HG03175 (cell line): ENCODE data around the gene ASCC1.

Experiments
- ATAC-seq: cut with Tn5 transposase; IDR thresholded peaks from one replicate; pipeline ENCODE4 v1.9.1; 2021; ENCODE audit warnings: mild to moderate bottlenecking, moderate library complexity; ENCODE audit not compliant: unreplicated experiment

ASCC1 gene

DNA sequence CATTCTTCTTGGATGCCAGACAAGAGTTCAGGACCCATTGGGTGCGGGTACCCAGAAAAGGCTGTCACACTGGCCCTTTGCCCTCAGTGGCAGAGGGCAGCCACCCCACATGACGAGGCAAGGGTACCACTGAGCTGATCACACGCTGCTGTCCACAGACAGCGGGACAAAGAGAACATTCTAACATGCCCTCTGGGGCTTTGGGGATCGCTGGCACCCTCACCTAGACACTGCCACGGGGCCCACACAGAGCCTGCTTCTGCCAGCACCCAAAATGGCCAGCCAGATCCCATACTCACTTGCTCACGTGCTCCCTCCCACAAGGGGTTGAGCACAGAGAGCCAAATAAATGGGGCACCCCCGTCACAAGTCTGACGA is 111.0 kb downstream of the ASCC1 start:
- ATAC-seq: no peak

DNA sequence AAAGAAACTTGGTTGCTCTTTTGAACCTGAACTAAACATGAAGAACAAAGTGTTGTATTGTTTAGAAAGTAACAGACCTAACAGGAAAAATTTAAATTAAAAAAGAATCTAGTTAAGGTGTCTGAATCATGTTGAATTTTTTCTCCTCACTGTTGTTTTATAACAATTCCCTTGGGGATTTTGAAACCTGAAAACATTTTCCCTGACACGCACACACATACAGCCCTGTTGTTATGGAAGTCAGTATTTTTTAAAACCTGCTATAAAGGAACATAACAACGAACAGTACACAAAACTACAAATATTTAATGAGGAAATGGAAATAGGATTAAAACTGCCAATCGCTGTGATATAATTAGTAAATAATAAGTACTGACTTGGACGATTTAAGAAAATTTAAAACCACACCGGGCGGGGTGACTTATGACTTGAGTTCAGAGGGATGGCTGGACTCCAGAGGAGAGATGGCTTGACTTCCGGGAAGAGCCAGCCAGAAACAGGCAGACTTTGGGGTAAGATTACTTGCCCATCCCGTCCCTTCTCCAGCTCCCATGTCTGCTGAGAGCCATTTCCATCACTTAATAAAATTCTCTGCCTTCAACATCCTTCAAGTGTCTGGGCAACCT is 111.5 kb downstream of the ASCC1 start:
- ATAC-seq: no peak

DNA sequence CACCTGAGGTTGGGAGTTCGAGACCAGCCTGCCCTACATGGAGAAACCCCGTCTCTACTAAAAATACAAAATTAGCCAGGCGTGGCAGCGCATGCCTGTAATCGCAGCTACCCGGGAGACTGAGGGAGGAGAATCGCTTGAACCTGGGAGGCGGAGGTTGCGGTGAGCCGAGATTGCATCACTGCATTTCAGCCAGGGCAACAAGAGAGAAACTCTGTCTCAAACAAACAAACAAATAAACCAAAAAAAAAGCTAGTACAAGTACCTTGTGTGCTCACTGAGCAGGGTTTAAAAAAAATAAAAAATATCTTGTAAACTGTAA is 116.5 kb downstream of the ASCC1 start:
- no peak for ATAC-seq

DNA sequence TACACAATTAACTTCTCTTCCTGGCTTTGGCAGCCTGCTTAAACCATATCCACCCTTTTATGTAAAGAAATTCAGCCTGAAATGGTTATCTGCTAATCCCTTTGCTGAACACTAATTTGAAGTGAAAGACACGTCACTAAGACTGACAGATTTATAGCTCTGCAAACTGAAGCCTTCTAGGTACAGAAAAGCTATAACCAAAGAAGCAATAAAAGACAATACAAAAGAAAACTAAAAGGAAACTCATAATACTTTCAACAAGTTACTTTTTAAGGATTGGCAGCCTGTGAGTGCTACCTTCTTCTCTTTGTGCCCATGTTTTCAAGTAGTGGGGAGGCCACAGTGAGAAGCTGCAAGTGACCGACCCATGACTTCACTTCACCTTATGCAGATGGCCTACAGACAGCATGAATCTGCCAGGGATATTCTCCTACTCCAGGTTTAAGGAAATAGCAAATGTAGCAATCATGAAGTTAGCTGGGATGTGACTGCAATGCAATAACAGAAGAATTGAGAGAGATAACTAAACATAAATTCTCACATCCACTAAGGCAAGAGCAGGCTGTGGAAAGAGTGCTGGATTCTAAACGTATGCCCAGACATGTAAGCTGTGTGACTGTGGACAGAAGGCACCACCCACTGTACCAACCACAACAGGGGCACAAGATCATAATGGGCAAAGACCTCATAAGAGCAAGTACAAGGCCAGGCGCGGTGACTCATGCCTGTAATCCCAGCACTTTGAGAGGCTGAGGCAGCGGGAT is 117.1 kb downstream of the ASCC1 start:
- no peak for ATAC-seq

DNA sequence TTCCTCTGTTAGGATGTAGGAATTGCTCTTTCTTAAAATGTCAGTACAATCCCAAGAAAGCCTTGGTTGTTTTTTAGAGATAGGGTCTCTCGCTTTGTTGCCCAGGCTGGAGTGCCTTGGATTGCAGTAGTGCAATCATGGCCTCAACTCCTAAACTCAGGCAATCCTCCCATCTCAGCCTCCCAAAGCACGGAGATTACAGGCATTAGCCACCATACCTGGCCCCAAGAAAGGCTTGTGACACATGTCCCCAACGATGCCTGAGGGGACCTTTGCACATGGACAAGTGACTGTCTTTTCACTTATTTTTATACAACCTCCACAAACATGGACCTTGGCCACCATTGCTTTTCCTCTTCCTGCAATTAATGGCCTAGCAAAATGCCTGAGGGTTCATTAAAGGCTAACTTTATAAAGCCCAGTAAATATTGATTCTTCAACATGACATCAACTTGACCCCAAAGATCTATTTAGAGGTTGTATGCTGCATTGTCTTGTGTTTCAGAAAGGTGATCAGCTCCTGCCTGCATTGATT is 117.7 kb downstream of the ASCC1 start:
- no peak for ATAC-seq

DNA sequence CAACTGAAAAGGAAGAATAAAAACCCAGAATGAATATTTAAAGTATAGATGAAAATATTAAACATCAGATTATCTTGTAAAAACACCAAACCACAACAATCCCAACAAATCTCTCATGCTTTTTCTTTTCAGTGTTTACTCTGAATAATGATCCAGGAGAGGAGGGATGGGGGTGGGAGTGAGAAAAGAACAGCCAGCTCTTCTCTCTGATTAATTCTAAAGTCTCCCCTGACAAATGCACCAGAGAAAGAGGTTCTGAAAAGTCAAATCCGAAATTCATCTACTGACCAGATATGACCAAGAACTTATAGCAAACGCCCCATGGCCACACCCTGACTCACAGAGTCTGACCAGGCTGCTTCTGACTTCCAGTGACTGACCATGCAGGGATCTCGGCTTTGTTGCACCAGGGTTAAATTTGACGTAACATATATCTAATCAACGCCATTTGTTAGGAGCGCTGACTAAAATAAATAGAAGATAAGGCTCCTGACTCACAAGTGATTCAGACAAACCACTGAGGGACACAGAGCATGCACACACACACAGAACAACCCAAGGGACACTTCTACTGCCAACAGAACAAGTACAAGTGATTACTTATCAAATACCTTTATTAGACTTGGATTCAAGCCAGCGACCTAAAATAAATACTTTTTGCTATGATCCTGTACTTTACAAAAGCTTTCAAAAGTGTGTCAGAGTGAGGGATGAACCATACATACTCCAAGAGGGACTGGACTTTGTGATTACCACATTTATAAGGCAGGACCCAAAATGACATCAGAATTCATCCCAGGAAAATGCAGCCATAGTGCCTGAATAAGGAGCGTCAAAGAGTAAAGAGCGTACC is 118.4 kb downstream of the ASCC1 start:
- no peak for ATAC-seq

DNA sequence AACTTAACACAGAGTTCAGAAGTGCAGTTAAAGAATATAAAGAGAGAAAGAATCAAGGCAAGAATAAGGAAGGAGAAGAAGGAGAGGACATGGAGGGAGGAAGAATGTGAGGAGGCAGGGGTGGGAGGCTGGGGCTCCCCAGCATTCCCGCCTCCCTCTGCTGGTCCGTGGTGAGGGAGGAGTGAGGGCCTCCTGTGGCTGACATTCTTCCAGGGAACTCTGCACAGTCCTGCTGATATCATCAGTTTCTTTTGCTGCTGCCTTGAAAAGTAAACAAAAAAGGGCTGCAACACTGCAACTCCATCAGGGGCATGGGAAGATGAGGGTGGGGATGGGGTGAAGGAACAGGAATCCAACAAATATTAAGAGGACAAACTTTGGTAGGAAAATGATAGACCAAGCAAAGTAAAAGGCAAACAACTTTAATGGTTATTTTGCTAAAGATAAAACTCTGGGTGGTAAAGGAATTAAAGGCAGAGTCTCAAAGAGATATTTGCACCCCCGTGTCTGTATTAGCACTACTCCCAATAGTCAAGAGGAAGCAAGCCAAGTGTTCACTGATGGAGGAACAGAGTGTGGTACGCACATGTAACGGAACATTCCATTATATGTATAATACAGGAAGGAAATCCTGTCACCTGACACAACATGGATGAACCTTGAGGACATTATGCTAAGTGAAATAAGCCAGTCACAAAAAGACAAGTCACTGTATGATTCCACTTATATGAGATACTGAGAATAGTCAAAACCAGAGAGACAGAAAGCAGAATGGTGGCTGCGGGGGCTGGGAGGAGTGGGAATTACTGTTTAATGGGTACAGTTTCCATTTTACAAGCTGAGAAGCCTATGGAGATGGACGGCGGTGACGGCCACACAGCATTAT is 119.7 kb downstream of the ASCC1 start:
- ATAC-seq: no peak

DNA sequence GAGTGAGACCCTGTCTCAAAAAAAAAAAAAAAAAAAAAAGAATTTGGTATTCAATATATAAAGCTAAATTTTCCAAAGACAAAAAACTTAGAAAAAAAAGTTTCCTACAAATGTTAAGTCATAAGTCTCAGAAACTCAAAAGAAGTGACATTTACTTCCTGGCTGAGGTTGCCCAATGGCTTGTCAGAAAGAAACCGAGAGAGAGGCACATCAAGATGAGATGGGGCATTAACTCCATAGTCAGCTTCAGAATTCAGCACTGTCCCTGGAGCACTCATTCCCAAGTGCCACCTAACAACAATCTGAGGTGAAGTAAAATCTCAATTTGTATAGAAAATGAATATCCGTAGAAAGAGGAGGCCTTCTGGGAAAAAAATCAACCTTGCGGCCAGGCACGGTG is 120.9 kb downstream of the ASCC1 start:
- no peak for ATAC-seq

DNA sequence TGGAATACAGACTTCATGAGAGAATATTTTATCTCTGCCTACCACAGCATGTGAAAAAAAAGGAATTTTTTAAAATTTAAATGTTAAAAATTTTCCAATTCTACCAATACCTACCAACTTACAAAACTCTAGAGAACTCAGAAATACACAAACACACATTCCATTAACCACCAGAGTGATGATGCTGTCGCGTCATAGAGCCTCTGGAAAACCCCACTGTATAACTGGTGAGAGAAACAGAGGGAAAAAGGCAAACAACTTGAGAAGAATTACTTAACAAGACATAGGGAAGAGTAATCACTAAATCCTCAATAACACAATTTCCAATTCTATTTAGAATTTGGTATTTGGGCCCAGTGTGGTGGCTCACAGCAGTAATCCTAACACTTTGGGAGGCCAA is 121.5 kb downstream of the ASCC1 start:
- ATAC-seq: no peak

DNA sequence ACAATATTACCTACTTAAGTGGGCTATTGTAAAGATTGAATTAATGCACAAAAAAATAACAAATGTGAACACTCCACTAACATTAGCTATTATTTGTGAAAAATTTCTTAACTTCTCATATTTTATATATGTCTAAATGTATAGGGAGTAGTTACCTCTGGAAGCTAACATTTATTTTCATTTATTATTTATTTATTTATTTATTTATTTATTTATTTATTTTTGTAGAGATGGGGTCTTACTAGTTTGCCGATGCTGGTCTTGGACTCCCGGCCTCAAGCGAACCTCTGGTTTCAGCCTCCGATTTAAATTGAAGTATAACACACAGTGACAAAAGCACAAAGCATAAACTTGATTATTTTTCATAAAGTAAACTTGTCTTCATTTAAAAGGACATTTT is 122.6 kb downstream of the ASCC1 start:
- no peak for ATAC-seq

DNA sequence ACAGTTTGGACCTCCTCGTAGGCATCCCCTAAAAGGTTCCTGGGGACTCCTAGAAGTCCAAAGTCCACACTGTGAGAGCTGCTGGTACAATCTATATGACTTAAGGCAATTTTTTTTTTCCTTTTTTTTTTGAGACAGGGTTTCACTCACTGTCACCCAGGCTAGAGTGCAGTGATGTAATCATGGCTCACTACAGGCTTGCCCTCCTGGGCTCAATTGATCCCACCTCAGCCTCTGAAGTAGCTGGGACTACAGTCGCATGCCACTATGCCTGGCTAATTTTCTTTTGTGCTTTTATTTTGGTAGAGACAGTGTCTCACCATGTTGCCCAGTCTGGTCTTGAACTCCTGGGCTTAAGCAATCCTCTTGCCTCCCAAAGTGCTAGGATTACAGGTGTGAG is 123.1 kb downstream of the ASCC1 start:
- ATAC-seq: no peak

DNA sequence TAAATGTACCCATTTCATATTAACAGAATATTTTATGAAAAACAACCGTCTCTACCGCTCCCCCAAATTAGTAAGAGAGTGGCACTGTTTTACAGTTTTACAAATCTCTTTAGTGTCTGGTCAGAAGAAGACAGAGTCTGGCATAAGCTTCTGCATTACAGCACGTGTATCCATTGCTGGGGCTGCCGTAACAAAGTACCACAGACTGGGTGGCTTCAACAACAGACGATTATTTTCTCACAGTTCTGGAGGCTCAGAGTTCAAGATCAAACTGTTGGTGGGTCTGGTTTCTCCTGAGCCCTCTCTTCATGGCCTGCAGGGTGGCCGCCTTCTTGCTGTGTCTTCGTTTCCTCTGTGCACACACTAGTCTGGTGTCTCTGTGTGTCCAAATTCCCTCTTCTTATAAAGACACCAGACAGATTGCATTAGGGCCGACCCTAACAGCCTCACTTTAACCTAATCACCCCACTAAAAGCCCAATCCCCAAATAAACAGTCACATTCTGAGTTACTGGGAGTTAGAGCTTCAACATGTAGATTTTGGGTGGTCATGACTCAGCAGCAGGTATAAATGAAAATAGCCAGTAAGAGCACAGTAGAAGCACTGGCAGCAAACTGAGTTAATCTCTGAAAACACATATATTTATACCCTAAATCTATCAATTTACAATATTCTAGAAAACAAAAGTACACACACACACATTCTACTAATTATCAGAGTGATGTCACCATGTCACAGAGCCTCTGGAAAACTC is 123.7 kb downstream of the ASCC1 start:
- no peak for ATAC-seq

DNA sequence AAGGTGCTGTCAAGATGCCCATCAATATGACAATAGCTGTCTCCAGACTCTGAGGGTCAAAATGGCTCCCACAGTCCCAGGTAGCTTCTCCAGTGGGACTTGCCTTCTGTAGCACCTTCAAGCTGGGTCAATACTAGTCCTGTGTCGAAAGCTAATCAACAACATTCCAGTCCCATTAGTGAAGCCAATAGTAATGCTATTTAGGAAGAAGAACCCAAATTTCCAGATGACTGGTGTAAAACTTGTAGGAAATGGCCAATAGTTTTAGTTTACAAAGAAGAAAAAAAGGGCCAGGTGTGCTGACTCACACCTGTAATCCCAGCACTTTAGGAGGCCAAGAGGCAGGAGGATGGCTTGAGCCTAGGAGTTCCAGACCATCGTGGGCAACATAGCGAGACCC is 125.8 kb downstream of the ASCC1 start:
- no peak for ATAC-seq

DNA sequence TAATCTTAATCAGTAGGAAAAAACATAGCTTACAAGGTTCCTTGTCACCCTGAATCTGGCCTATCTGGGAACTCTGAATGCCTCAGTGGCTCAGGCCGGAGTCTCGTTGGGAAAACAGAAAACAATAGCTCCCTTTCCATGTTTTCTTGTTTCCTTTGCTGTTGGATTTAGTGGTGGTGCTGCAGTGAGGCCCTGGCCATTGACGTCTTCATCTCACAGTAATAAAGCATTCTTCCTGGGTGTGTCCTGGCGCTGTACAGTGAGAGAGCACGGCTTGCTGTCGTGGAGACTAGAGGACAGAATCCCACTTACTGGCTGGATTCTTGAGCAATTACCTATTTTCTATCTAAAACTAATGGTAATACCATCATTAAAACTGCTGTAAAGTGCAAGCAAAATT is 126.5 kb downstream of the ASCC1 start:
- ATAC-seq: no peak

DNA sequence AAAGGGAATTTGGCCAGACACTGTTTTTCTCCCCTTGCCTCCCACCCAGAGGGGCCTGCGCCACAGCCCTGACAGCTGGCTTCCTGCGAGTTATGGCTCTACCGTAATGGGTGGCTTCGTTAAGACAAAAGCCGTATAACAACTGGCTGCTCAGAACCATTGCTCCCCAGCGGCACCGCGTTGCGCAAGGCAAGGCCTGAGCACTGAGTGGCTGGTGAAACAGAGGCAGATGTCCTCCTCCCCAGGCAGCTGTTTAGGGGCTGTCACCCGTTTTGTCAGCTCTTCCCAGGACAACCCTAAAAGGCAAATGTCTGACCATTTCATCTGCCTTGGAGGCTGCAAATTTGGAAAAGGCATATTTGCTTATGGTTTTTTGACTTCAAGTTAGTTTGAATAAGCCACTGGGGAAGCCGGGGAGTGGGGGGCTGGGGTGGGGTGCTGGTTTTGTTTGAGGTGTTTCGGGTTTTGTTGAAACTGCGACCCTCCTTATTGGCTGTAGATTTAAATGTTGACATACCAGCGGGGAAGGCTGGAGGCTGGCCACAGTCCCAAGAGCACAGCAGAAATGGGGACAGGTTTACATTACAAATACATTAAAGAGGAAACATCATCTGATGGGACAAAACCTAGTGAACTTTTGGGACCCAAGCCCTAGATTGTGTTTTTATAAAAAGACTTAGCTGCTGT is 127.0 kb downstream of the ASCC1 start:
- no peak for ATAC-seq

DNA sequence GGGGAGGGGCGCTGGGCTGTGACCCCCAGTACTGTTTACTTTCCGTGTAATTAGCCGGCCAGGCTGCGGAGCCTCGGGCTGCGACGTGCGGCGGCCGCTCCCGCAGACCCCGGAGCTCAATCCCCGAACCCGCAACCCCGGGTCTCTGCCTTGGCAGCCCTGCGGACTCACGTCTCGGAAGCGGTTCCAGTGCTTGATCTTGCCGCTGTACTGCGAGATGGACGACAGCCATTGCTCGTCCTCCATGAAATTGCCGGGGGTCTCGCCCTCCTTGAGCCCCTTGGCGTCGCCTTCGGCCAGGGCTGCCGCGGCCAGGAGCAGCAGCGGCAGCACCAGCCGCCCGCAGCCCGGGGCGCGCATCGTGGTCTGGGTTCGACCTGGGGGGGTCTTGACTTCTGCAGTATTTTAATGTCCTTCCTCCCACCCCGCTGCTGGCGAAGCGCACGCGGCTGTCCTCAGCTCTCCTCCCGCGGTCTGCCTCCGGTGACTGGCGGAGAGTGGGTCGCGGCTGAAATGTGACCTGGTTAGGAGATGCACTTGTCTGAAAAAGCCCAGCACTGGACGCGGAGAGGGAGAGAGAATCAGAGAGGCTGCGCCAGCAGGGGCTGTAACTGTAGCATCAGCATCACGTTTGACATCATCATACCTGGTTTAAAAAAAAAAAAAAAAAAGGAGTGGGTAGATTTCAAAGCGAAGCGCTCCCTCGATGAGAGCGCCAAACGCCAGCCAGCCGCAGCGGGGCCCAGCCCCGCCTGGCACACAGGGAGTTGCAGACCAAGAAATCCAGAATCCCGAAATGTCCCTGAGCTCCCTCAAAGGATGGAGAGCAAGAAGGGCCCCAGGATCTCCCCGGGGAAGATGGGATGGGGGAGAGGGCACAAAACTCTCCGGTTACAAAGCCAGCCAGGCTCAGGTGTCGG is 127.8 kb downstream of the ASCC1 start, which contains the start of gene SPOCK2:
Gene SPOCK2 (minus strand): TSS at position 583 of the 920 bp plus-strand sequence. CDS start 223 bp downstream, at position 360.
- no peak for ATAC-seq

DNA sequence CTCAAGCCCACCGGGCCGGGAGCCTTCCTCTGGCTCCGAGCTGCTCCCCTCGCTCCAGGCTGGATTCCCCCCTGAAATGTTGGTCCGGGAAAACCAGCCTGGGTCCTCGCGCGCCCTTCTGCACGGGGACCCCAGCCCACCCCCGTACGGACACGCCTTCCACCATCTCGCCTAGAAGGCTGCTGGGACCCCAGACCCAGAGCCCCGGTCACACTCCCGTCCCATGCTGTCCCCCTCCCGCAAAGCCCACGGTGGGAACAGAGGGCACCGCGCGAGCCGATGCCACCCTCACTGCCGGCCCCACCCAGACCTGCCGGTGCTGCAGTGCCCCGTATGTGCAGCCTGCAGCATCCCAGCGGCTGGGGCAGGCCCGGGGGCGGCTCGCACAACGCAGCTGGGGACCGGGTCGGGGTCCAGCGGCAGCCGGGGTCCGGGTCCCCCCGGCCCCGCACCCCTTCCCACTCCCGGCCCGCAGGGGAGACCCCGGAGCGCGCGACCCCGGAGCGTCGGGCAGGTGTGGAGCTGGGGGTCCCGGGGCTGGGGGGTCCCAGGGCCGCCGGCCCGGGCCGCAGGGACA is 128.6 kb downstream of the ASCC1 start:
- no peak for ATAC-seq
